ENCODE data around the gene RNU1-2.
"Not testable (repeated sequence)": the region's sequence is repeated elsewhere in the genome, so short reads cannot be mapped to it uniquely, and the experiment has no call there.

- TF ChIP-seq CTCF (IDR thresholded peaks at IDR 0.05; ENCODE audit: borderline replicate concordance, extremely low read depth, low read length, poor library complexity, severe bottlenecking); EZH2 (IDR thresholded peaks at IDR 0.05; ENCODE audit: borderline replicate concordance, low read depth, low read length, severe bottlenecking): not testable (repeated sequence)
These were observed 38.2 kb downstream of the RNU1-2 start for GRCh38 chr1:16933945-16934344.
